ENCODE measurements around the gene PROM1.
A peak's percentile ranks its signal among the peaks of the same experiment; 100 is the strongest.

Gene PROM1

GRCh38 chr4:15930314-15930713 lies 153.5 kb downstream of the PROM1 start:
- no peak for DNase-seq (ENCODE audit: low read depth)
- no peak overlapping the region for H3K4me3 ChIP-seq (ENCODE audit: low read depth, low read length)
- no peak for TF ChIP-seq CTCF (conservative IDR thresholded peaks at IDR 0.05; ENCODE audit: low read depth, low read length)

DNA sequence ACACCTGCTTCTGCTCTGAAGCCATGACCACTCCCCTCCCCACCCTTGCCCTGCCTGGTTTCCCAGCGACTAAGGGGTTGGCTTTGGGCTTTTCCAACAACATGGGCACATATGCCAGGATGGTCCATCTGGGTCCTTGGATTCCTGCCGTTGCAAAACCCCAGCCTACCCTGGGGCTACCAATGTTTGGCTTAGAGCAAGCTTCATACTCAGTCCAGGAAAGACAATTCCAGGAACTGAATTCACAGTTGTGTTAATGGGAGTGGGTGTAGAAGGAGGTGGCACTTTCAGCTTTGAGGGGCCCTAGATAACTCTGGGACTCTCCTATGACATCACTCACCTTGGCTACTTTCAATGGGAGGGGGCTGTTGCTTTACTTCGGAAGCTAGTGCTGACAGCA lies 154.3 kb downstream of the PROM1 start:
- H3K4me3 ChIP-seq (ENCODE audit: low read depth, low read length), result no peak overlapping the region
- no peak for DNase-seq (ENCODE audit: low read depth)
- TF ChIP-seq CTCF (conservative IDR thresholded peaks at IDR 0.05; ENCODE audit: low read depth, low read length), result no peak

DNA sequence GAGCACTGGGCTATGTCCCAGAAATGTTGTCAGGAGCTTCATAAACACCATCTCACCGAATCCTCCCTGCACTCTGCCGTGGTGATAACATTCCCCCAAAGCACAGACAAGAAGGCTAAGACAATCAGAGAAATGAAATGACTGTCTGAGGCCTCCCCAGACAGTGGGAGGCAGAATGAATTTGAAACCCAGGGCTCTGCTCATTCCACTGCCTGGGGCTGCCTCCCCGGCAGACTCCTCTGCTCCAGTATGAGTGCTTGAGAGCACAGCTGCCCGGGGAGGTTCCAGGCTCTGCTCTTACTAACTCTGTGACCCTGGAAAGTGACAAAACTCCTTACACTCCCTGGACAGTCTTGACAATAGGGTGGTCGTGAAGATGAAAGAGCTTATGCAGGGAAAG lies 154.9 kb downstream of the PROM1 start:
- no peak overlapping the region for H3K4me3 ChIP-seq (ENCODE audit: low read depth, low read length)
- TF ChIP-seq CTCF (conservative IDR thresholded peaks at IDR 0.05; ENCODE audit: low read depth, low read length), result no peak
- no peak for DNase-seq (ENCODE audit: low read depth)

GRCh38 chr4:15926486-15926885 lies 157.3 kb downstream of the PROM1 start:
- H3K4me3 ChIP-seq (ENCODE audit: low read depth, low read length), result no peak overlapping the region
- no peak for TF ChIP-seq CTCF (conservative IDR thresholded peaks at IDR 0.05; ENCODE audit: low read depth, low read length)
- DNase-seq (ENCODE audit: low read depth), result peak; percentile 39

DNA sequence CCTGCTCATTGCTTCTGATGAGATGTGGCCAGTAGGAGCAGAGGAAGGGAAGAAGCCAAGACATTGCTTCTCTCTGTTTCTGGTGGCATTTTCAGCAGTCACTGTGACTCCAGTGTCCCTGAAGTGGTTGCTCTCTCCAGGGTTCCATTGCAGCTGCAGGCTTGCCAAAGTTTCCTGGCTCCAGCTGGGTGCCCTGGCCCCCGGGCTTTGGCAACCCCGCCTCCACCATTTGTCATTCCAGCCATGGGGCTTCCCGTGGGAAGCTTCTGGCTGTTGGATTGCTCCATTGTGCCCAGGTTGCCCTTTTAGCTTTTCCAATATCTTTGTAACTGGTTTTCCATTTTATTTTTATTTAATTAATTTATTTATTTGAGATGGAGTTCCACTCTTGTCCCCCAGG lies 158.0 kb downstream of the PROM1 start:
- DNase-seq (ENCODE audit: low read depth), result no peak
- TF ChIP-seq CTCF (conservative IDR thresholded peaks at IDR 0.05; ENCODE audit: low read depth, low read length), result no peak
- H3K4me3 ChIP-seq (ENCODE audit: low read depth, low read length), result no peak overlapping the region

DNA sequence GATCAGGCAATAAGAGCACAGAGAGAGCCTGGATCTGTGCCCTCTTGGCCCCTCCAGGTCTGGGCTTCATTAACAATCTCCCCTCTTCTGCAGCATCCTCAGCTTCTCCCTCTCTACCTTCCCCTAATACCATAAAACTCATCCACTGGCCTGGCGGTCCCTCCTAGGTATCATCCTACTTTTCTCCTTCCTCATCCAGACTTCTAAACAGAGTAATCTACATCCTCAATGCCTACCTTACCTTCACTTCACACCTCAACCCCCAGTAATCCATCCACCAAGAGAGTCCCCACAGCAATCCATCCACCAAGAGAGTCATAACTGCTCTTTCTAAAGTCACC lies 162.3 kb downstream of the PROM1 start:
- H3K4me3 ChIP-seq (ENCODE audit: low read depth, low read length), result no peak overlapping the region
- TF ChIP-seq CTCF (conservative IDR thresholded peaks at IDR 0.05; ENCODE audit: low read depth, low read length), result no peak
- DNase-seq (ENCODE audit: low read depth), result no peak

GRCh38 chr4:15920723-15921591 lies 162.9 kb downstream of the PROM1 start:
- H3K4me3 ChIP-seq (ENCODE audit: low read depth, low read length), result no peak overlapping the region
- DNase-seq (ENCODE audit: low read depth), result peak; percentile 98
- TF ChIP-seq CTCF (conservative IDR thresholded peaks at IDR 0.05; ENCODE audit: low read depth, low read length), result no peak

Data from choroid plexus epithelial cell (primary cell).